Measurements from ENCODE around the gene FOLH1.
"Not testable (repeated sequence)": the region's sequence is repeated elsewhere in the genome, so short reads cannot be mapped to it uniquely, and the experiment has no call there.

GRCh38 chr11:49184756-49185155, 23.6 kb downstream of the FOLH1 start:
- not testable (repeated sequence) for TF ChIP-seq EZH2phosphoT487 (IDR thresholded peaks at IDR 0.05; ENCODE audit: borderline replicate concordance); CTCF (conservative IDR thresholded peaks at IDR 0.05; ENCODE audit: low read length)
